H54 (cell line): ENCODE data around the gene DBF4.
A peak's percentile ranks its signal among the peaks of the same experiment; 100 is the strongest.
"Not testable (repeated sequence)": the region's sequence is repeated elsewhere in the genome, so short reads cannot be mapped to it uniquely, and the experiment has no call there.

ENCODE experiments used
- DNase-seq: peaks from one replicate; pipeline ENCODE4 v3.0.0; 2011; ENCODE audit warnings: low spot score, mixed read lengths; ENCODE audit not compliant: insufficient read length
- FAIRE-seq: peaks from 3 replicates; lab custom pipeline; 2011; peaks lifted over from hg19 to GRCh38; lab: Jason Lieb, UNC
- POLR2A ChIP-seq: IDR thresholded peaks from 2 replicates; pipeline ENCODE4 v1.6.1; 2011; ENCODE audit warnings: low read depth, mild to moderate bottlenecking, low read length

DBF4 gene, protein sequence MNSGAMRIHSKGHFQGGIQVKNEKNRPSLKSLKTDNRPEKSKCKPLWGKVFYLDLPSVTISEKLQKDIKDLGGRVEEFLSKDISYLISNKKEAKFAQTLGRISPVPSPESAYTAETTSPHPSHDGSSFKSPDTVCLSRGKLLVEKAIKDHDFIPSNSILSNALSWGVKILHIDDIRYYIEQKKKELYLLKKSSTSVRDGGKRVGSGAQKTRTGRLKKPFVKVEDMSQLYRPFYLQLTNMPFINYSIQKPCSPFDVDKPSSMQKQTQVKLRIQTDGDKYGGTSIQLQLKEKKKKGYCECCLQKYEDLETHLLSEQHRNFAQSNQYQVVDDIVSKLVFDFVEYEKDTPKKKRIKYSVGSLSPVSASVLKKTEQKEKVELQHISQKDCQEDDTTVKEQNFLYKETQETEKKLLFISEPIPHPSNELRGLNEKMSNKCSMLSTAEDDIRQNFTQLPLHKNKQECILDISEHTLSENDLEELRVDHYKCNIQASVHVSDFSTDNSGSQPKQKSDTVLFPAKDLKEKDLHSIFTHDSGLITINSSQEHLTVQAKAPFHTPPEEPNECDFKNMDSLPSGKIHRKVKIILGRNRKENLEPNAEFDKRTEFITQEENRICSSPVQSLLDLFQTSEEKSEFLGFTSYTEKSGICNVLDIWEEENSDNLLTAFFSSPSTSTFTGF

GRCh38 chr7:87876040-87876868 is at the start of gene DBF4, which contains the start of gene SLC25A40:
DBF4 (plus strand) TSS chr7:87876493; CDS start chr7:87876733, 240 bp downstream.
SLC25A40 (minus strand) TSS chr7:87876360; CDS start chr7:87858727, 17,633 bp downstream.
- FAIRE-seq, result peak; percentile 97
- peak; percentile 85 for DNase-seq
- TF ChIP-seq POLR2A, result peak; percentile 76

DNA sequence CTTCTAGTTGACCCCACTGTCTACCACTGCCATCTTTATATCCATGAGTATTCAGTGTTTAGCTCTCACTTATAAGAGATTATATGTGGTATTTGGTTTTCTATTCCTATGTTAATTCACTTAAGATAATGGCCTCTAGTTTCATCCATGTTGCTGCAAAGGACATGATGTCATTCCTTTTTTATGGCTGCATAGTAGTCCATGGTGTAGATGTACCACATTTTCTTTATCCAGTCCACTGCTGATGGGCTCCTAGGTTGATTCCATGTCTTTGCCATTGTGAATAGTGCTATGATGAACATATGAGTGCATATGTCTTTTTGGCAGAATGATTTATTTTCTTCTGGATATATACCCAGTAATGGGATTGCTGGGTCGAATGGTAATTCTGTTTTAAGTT is 47.9 kb upstream of the DBF4 start:
- DNase-seq, FAIRE-seq: not testable (repeated sequence)

- DNase-seq, result no peak
- FAIRE-seq, result no peak
- no peak for TF ChIP-seq POLR2A
Measured at GRCh38 chr7:87831097-87831496, 45.2 kb upstream of the DBF4 start.

GRCh38 chr7:87833130-87833529 is 43.2 kb upstream of the DBF4 start:
- FAIRE-seq (no peak), DNase-seq (no peak)
- TF ChIP-seq POLR2A, result no peak

DNA sequence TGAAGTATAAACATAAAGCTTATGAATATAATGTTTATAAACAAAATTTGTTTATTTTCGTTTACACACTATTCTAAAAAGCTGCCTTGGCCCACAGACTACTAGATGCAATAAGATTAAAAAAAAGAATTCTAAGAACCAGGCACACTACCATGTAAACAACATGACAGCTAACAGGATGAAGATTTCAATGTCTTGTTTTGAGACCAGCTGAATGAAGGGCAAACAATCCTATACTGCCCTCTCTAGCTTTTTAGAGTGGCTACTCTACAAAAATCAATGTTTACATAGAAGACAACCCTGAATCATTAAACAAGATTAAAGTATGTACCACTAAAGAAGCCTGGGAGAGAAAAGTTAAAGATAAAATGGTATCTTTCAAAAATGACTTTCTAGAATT is 38.7 kb upstream of the DBF4 start:
- DNase-seq (no peak), FAIRE-seq (no peak)
- no peak for TF ChIP-seq POLR2A

DNA sequence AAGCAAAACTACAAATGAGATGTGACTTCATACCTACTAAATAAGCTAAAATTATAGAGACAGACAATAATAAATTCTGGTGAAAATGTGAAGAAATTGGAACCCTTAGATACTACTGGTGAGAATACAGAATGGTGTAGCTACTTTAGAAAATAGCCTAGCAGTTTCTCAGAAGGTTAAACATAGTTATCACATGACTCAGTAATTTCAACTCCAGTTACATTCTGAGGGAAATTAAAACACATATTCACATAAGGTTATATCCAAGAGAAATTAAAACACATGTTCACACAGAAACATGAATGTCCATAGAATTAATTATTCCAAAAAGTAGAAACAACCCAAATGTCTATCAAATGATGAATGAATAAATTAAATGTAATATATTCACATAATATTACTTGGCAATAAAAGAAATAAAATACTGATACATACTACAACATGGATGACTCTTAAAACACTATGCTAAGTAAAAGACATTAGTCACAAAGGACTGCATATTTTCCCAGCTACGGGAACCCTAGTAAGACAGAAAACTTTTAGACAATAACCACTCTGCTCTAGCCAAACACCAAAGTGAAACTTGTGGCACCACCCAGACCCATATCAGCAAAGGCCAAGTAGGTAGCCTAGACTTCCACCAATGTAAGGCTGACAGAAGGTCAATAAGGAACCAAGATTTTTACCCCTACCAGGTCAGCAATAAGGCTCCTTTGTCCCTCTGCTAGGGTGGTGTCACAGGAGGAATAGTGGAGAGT is 25.3 kb upstream of the DBF4 start:
- no peak for TF ChIP-seq POLR2A
- no peak for FAIRE-seq
- DNase-seq, result no peak

- TF ChIP-seq POLR2A, result no peak
- DNase-seq, result no peak
- no peak for FAIRE-seq
Measured at GRCh38 chr7:87852306-87852705, 24.0 kb upstream of the DBF4 start.

GRCh38 chr7:87853237-87853864 is 22.9 kb upstream of the DBF4 start:
- FAIRE-seq (peak; percentile 81), DNase-seq (no peak)
- no peak for TF ChIP-seq POLR2A

GRCh38 chr7:87858417-87859100 is 17.7 kb upstream of the DBF4 start:
- FAIRE-seq (no peak), DNase-seq (no peak)
- TF ChIP-seq POLR2A, result no peak

GRCh38 chr7:87866089-87866488 is 10.2 kb upstream of the DBF4 start:
- no peak for TF ChIP-seq POLR2A
- no peak for FAIRE-seq
- no peak for DNase-seq

DNA sequence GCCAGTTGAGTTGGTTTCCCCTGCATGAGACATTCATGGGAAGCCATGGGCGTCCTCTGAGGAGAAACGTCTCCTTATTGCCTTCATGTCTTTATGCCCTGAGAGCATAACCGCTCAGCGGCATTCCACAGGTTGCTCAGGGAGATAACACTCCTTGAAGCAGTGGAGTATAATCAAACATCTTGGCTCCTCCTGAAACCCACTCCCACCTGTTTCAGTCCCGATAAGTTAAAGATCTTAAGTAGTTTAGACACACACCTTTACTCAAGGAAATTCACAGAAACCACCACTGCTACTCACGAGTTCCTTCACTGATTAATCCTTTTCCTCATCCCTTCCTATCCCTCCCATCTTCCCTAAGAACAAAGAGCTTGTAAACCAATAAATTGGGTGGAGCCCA is 9.8 kb upstream of the DBF4 start:
- not testable (repeated sequence) for DNase-seq, FAIRE-seq

DNA sequence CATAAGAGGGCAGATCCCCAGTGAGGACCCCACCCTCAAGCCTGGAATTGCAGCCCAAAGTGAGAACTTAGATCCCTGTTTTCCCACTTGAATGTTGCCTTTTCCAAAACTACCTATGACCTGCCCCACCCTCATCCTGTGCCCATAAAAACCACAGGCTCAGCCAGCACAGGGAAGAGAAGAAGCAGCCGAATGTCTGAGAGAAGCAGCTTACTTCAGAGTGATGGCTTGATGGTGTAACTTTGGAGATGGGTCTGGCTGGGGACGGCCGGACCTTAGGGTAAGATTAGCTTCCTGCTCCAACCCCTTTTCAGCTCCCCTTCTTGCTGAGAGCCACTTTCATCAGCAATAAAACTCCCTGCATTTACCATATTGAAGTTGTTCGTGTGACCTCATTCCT is 5.8 kb upstream of the DBF4 start:
- no peak for FAIRE-seq
- DNase-seq, result no peak
- TF ChIP-seq POLR2A, result no peak
